SU-DHL-6 (cell line): Measurements from ENCODE around the gene CFAP107.

Experiments
- H2AFZ ChIP-seq: fragments of 200-600 bp; sonication (generic); 2 replicates; pipeline ENCODE4 v1.6.1; 2014; ENCODE audit warnings: low read depth, mild to moderate bottlenecking, moderate library complexity, mixed read lengths, antibody characterized with exemption, low read length; ENCODE audit not compliant: severe bottlenecking
- H3F3A ChIP-seq: fragments of 200-600 bp; shearing (Covaris generic); 2 replicates; pipeline ENCODE4 v1.6.0; 2016; ENCODE audit warnings: antibody characterized with exemption, mild to moderate bottlenecking; ENCODE audit not compliant: insufficient read depth
- H3K27ac ChIP-seq: fragments of 200-600 bp; sonication (generic); 2 replicates; pipeline ENCODE4 v1.5.1; 2016; ENCODE audit warnings: low read depth, mild to moderate bottlenecking, low read length, moderate library complexity, mixed read lengths
- H3K27me3 ChIP-seq: fragments of 200-600 bp; sonication (generic), shearing (Covaris generic); 2 replicates; pipeline ENCODE4 v1.6.0; 2014; ENCODE audit warnings: mild to moderate bottlenecking, low read length
- H3K36me3 ChIP-seq: fragments of 200-600 bp; sonication (generic); 2 replicates; pipeline ENCODE4 v1.6.1; 2014; ENCODE audit warnings: mild to moderate bottlenecking, low read length, mixed read lengths
- H3K4me2 ChIP-seq: fragments of 300-600, 200-600 bp; shearing (Covaris generic), sonication (generic); 2 replicates; pipeline ENCODE4 v1.6.0; 2014; ENCODE audit warnings: low read length, low read depth, mild to moderate bottlenecking; ENCODE audit not compliant: poor library complexity, severe bottlenecking
- H3K4me3 ChIP-seq: fragments of 200-600 bp; sonication (generic); 2 replicates; pipeline ENCODE4 v1.5.1; 2014; ENCODE audit warnings: antibody characterized with exemption, low read length, mild to moderate bottlenecking, mixed read lengths; ENCODE audit not compliant: insufficient read depth, poor library complexity, severe bottlenecking
- H3K79me2 ChIP-seq: fragments of 200-600 bp; sonication (generic); 2 replicates; pipeline ENCODE4 v1.6.1; 2014; ENCODE audit warnings: mild to moderate bottlenecking, low read length, moderate library complexity; ENCODE audit not compliant: insufficient read depth
- H3K9ac ChIP-seq: fragments of 200-600 bp; sonication (generic); 2 replicates; pipeline ENCODE4 v1.7.0; 2014; ENCODE audit warnings: mild to moderate bottlenecking, low read length
- H3K9me2 ChIP-seq: fragments of 200-600 bp; sonication (generic); replicated peaks from 2 replicates; pipeline ENCODE4 v1.6.1; 2014; ENCODE audit warnings: low read length; ENCODE audit not compliant: insufficient read depth
- H3K9me3 ChIP-seq: fragments of 200-600 bp; sonication (generic); 2 replicates; pipeline ENCODE4 v1.6.1; 2014; ENCODE audit warnings: low read length, mixed read lengths; ENCODE audit not compliant: insufficient read depth
- H4K20me1 ChIP-seq: fragments of 200-600 bp; sonication (generic); 2 replicates; pipeline ENCODE4 v1.6.1; 2014; ENCODE audit warnings: low read depth, mild to moderate bottlenecking, antibody characterized with exemption, low read length, moderate library complexity, mixed read lengths
- CTCF ChIP-seq: fragments of 200-600 bp; sonication (generic); IDR thresholded peaks from one replicate; pipeline ENCODE4 v1.5.1; 2017; ENCODE audit warnings: antibody characterized with exemption, mild to moderate bottlenecking, low read length, moderate library complexity; ENCODE audit not compliant: insufficient read depth, poor library complexity, severe bottlenecking
- EZH2phosphoT487 ChIP-seq: fragments of 200-600 bp; sonication (generic), shearing (Covaris generic); conservative IDR thresholded peaks from 2 replicates; pipeline ENCODE4 v1.6.1; 2018; ENCODE audit warnings: mild to moderate bottlenecking, antibody characterized with exemption, low read length, moderate library complexity, mixed read lengths

CFAP107 gene

DNA sequence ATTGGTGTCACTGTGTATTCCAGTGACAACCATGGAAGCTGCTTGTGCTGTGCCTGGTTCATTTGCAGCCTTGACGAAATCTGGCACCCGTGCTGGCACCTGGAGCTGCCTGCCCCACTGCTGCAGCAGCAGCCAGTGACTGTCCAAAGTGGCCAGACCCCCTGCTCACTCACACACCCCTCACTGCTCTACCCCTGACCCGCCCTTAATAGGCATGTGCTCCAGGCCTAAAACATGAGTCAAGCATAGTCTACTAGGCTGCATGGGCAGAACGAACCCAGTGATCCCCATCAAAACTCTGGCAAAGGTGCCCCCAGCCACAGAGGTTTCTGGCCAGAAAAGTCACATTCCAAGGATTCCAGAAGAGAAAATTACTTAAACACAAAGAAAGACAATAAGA lies 52.9 kb downstream of the CFAP107 start:
- no peaks in the 10 kb centered on the region for H4K20me1 ChIP-seq
- no peaks in the 10 kb centered on the region for H3F3A ChIP-seq
- no peak overlapping the region for H3K9ac ChIP-seq

GRCh38 chr1:12799730-12800129 lies 53.7 kb downstream of the CFAP107 start:
- Histone ChIP-seq H3K36me3 (no peaks in the 10 kb centered on the region), H3K79me2 (no peaks in the 10 kb centered on the region)

More for the DNA sequence above, 52.9 kb downstream of the CFAP107 start:
- Histone ChIP-seq H3K4me2 (no peak overlapping the region), H3K27me3 (no peaks in the 10 kb centered on the region), H3K9me3 (no peaks in the 10 kb centered on the region), H3K27ac (no peak overlapping the region), H3K9me2 (no peaks in the 10 kb centered on the region), H3K4me3 (no peak overlapping the region), H2AFZ (no peak overlapping the region), H3K79me2 (no peaks in the 10 kb centered on the region), H3K36me3 (no peaks in the 10 kb centered on the region)
- TF ChIP-seq EZH2phosphoT487 (no peak), CTCF (no peak)

DNA sequence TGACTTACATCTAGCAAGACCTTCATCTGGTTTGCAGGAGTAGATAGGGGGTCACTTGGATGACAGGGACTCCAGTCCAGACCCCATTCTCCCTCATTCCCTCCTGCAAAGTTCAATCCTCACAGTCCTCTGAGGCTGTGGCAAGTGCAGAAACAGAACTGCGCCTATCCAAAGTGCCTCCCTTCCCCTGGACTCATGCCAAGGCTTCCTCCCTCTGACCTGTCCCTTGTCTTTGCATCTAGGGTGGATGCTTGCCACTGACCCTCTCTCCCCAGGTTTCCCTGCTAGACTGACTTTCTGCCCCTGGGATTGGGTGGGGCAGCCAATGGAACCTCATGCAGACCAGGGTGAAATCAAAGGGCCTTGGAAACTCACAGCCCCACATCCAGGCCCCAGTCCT lies 63.9 kb downstream of the CFAP107 start:
- H3K9me2 ChIP-seq, result no peaks in the 10 kb centered on the region
- H3F3A ChIP-seq, result no peaks in the 10 kb centered on the region
- H3K27me3 ChIP-seq, result no peaks in the 10 kb centered on the region
- H3K79me2 ChIP-seq, result no peaks in the 10 kb centered on the region
- H4K20me1 ChIP-seq, result no peaks in the 10 kb centered on the region
- H3K9ac ChIP-seq, result no peak overlapping the region
- no peaks in the 10 kb centered on the region for H3K36me3 ChIP-seq
- no peak overlapping the region for H3K4me2 ChIP-seq
- H3K4me3 ChIP-seq, result no peak overlapping the region
- H3K9me3 ChIP-seq, result no peaks in the 10 kb centered on the region
- no peak overlapping the region for H3K27ac ChIP-seq
- TF ChIP-seq CTCF, result no peak
- no peak for TF ChIP-seq EZH2phosphoT487
- no peak overlapping the region for H2AFZ ChIP-seq

More at GRCh38 chr1:12799730-12800129, 53.7 kb downstream of the CFAP107 start:
- Histone ChIP-seq H2AFZ (no peak overlapping the region), H3K4me2 (no peak overlapping the region), H3K9ac (no peak overlapping the region), H4K20me1 (no peaks in the 10 kb centered on the region), H3K4me3 (no peak overlapping the region), H3K9me3 (no peaks in the 10 kb centered on the region), H3K9me2 (no peaks in the 10 kb centered on the region), H3K27ac (no peak overlapping the region), H3F3A (no peaks in the 10 kb centered on the region), H3K27me3 (no peaks in the 10 kb centered on the region)
- TF ChIP-seq CTCF (no peak), EZH2phosphoT487 (no peak)
